GM08714 (cell line): ENCODE data around the gene MFSD6.
"Not testable (repeated sequence)": the region's sequence is repeated elsewhere in the genome, so short reads cannot be mapped to it uniquely, and the experiment has no call there.

Experiments used
- H3K4me3 ChIP-seq: fragments of 200-500 bp; sonication (Bioruptor generic); 2 replicates; pipeline ENCODE4 v1.5.1; 2014; ENCODE audit warnings: mild to moderate bottlenecking, low read length, inconsistent platforms
- ZNF274 ChIP-seq: IDR thresholded peaks from 2 replicates; pipeline ENCODE4 v1.6.1; 2012; ENCODE audit warnings: mild to moderate bottlenecking, low read depth, low read length

MFSD6 gene

DNA sequence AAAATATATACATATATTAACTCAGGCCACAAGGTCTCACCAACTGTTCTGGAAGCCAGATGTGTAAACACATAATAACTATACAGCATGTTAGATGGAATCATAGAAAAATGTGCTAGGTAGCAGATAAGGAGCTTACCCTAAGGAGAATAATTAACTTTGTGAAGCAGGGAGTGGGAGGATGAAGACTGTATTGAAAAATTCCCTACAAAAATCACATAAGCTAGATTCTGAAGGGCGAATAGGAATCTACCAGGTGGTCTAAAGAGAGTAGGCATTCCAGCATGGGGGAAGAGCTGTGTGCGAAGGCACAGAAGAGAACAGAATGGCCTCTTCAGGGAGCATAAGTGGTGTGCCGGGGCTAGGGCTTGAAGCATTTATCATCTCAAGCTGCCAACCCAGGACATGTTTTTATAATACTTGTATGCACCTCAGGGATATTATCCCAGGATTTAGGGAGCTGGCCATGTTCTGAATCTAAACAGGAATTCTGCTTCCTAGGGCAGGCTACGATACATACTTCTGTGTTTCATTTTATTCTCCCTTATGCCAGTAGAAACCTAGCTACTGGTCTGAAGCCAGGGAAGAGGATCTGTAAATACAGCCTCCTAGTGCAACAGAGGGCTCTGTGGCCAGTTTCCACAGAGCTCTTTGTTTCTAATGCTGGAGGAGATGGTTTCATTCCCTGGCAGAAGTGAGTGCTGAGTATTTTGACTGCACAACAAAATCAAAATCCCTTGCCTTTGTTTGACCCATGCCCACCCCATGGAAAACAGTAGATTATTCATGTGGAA, 69.7 kb downstream of the MFSD6 start:
- H3K4me3 ChIP-seq = no peak overlapping the region
- no peak for TF ChIP-seq ZNF274

DNA sequence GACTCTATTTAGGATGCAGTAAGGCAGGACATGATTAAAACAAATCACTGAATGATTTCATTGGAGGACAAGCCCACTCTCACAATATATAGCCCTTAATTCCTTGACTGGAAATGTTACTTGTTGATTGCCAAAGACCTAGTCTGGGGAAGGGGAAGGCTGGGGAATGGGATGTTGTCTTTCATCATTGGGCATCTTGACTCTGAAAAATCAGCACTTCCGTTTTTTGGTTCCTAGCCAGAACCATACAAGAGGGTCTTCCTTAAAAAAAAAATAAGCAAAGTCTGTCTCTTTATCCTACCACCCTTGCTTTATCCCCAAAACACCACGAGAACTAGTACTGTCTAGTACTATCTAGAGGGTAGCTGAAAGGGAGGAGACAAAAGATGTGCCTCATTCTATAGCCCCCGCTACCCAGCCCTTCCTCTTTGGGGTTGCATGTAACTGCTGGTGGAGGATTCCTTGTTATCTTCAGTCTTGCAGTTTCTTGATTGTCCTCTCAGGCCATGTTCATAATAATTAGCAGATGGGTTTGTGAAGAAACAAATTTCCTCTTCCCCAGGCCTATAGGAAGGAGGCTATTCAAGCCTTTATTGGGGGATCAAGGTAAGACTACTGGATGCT, 70.5 kb downstream of the MFSD6 start:
- TF ChIP-seq ZNF274 = no peak
- H3K4me3 ChIP-seq = no peak overlapping the region

DNA sequence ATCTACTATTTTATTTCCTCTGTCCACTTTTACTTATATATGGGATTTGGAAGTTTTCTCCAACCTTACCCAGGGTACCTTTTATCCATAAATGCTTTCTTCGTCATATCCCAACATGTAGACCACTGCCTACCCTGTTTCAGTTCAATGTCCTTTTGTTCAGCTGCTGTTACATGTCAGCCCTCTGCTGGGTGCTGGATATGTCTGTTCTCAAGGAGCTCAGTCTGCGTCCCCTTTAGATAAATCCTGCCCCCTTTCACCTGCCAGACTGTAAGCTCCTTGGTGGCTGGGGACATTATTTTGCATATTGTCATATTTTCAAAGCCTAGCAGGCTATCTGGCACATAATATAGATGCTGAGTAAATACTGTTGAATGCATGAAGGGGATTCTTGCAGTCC, 73.2 kb downstream of the MFSD6 start:
- TF ChIP-seq ZNF274 = no peak
- H3K4me3 ChIP-seq = no peak overlapping the region

DNA sequence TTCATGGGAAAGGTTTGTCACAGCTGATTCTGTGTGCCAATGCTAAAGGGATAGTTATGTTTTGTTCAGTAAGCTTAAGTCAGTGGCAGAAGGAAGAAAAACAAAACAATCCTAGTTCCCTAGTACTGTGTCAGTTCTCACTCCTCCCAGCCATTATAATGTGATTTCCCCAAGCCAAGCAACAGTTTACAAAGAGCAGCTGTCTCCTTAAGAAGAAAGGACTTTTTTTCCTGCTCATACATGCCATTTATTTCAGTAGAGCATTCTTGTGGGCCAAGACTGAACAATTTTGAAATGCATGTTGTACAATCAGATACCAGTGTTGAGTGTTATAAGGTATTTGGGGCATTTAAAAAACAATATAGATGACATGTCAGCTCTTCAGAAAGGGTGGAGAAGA, 74.3 kb downstream of the MFSD6 start:
- TF ChIP-seq ZNF274 = no peak
- H3K4me3 ChIP-seq = no peak overlapping the region

DNA sequence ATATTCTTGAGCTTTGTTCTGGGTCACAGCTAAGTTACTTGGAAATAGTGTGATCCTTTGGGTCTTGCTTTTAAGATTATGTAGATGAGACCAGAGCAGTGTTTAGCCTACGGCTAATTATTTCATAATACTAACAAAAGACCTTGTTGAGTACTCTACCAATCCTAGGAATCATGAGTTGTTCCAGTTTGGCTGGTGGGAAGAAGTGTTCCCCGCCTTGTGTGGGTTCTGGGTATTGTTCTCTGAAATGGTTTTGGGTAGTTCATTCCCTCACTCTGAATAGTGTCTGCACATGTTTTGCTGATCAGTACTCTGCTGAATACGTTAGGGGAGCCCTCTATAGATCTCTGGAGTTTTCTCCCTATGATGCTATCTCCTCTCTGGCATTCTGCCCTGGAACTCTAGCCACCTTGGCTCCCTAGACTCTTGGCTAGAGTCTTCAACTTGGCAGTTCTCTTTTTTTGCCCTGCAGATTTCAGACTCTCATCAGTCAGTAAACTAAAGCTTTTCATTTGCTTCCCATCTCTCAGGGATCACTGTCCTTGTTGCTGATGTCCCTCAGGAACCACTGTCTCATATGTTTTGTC, 78.0 kb downstream of the MFSD6 start:
- TF ChIP-seq ZNF274 = no peak
- H3K4me3 ChIP-seq = no peak overlapping the region

DNA sequence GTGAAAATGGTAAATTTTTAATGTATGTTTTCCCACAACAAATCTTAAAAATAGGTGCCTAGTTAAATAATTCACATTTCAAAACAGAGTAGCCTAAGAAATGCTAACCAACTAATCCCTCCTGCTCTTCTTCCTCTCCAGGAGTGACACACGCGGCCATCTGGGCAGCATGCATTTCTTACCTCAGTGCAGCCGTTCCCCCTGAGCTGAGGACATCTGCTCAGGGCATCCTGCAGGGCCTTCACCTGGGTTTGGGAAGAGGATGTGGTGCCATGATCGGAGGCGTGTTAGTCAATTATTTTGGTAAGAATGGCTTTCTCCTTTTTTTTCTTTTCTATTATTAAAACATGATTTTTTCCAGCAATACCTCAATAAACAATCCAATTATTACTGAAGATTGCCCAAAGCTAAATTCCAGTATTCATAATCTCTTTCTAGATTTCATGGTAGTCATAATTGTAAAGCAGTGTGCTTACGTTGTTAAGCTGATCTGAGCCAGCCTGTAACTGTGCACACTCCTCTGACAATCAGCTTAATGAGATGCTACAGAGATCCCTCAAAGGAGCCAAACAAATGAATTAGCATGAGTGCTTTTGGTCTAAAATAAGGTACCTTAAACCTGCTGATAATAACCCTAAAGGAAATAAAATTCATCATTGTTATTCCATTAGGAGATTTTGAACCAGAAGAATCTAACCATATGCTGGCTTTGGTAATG, 80.5 kb downstream of the MFSD6 start:
- no peak overlapping the region for H3K4me3 ChIP-seq
- TF ChIP-seq ZNF274 = no peak

DNA sequence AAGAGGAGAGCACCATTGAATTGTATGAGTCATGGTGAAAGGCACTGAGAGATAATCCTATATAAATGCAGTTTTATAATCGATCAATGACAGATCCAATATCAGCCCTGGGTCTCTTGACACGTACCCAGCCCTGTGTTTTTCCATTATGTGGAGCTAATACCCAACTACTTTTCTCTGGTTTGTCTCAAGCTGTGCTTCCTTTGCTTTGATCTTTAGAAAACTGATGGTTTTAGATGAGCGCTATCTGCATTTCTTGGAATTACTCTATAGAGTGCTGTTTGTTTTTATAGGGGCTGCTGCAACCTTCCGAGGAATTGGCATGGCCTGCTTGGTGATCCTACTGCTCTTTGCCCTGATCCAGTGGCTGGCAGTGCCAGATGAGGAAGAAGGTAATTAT, 81.3 kb downstream of the MFSD6 start:
- no peak for TF ChIP-seq ZNF274
- H3K4me3 ChIP-seq = no peak overlapping the region

DNA sequence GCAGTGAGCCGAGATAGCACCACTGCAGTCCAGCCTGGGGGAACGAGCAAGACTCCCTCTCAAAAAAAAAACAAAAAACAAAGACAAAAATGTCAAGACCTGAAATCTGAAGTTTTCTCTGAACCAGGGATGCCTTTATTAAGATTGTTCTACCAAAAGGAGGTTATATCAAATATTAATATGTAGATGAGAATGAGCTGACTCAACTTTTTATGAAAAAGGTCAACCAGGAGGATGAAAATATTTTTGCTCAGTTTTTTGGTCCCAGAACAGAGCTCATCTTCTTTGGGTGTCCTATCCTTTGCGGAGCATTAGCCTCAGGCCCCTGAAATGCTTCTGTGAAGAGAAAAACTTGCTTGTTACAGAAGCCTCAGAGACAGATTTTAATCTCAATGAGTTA, 82.3 kb downstream of the MFSD6 start:
- H3K4me3 ChIP-seq = no peak overlapping the region
- no peak for TF ChIP-seq ZNF274

DNA sequence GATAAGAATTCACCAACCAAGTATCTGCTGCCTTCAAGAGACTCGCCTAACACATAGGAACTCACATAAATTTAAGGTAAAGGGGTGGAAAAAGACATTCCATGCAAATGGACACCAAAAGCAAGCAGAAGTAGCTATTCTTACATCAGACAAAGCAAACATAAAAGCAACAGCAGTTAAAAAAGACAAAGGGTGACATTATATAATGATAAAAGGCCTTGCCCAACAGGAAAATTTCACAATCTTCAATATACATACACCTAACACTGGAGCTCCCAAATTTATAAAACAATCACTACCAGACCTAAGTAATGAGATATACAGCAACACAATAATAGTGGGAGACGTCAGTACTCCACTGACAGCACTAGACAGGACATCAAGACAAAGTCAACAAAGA, 84.9 kb downstream of the MFSD6 start:
- no peak overlapping the region for H3K4me3 ChIP-seq
- TF ChIP-seq ZNF274 = no peak

DNA sequence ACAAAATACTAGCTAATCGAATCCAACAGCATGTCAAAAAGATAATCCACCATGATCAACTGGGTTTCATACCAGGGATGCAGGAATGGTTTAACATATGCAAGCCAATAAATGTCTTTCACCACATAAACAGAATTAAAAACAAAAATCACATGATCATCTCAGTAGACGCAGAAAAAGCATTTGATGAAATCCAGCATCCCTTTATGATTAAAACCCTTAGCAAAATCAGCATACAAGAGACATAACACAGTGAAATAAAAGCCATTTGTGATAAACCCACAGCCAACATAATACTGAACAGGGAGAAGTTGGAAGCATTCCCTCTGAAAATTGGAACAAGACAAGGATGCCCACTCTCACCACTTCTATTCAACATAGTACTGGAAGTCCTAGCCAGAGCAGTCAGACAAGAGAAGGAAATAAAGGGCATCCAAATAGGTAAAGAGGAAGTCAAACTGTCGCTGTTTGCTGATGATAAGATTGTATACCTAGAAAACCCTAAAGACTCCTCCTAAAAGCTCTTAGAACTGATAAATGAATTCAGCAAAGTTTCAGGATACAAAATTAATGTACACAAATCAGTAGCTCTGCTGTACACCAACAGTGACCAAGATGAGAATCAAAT, 86.6 kb downstream of the MFSD6 start:
- not testable (repeated sequence) for H3K4me3 ChIP-seq

DNA sequence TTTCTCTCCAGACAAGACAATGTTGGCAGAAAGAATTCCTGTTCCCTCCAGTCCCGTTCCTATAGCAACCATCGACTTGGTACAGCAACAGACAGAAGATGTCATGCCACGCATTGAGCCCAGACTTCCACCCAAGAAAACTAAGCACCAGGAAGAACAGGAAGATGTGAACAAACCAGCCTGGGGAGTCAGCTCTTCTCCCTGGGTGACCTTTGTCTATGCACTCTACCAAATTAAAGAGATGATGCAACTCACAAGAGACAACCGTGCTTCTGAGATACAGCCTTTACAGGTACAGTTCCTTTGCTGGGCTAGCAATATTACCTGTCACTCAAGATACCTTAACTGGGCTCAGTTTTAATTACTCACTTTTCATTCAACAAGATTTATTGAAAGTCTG, 89.3 kb downstream of the MFSD6 start:
- TF ChIP-seq ZNF274 = no peak
- H3K4me3 ChIP-seq = no peak overlapping the region

DNA sequence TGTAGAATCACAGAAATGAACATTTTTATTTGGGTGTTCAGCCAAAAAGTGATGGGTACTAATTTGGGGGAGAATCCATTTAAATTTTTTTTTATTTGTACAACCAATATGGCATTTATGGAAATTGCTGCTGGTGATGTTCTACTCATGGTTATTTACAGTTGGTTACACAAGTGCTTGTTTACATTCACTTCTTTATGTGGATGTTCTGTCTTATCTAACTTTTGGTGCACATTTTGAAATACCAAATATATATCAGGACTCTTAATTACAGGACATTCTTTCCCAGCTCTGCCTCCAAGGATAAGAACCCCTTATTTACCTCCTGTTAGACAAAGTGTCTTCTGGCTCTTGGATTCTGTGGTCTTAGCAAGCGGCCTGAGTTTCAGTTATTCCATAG, 91.1 kb downstream of the MFSD6 start:
- TF ChIP-seq ZNF274 = no peak
- no peak overlapping the region for H3K4me3 ChIP-seq

DNA sequence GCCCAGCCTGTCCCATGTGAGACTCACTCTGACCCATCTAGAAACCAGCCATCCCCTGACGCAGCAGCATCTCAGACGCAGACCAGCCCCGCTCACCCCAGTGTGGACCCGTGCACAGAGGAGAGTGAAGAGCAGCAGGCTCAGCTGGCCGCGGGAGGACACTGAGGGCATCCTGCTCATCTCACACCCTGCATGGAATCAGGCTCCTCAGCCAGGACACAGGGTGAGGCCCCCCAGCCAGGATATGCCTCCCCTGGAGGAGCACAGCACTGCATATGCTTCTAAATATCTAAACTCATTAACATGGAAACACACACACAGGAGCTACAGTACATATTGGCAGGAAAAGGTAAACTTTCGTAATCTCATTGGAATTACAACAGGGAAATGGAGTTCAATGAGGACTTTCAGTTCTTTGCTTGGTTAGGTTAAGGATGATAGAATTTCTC, 91.9 kb downstream of the MFSD6 start:
- no peak for TF ChIP-seq ZNF274
- no peak overlapping the region for H3K4me3 ChIP-seq

DNA sequence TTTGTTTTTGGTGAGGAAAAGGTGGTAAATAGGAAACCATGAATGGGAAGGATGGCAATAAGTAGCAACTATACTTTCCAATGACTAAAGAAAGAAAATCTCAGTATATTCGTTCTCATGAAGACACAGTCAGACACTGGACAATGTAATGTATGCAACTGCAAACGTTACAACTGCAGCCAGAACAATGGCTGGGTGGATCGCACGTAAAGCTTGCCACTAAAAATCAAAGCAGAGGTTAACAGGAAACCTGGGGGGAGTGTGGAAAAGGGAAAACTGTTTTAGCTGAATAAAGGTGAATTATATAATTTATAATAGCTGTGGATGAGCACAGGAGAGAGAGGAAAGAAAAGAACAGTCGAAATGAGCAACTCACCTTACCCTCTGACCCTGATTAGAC, 93.1 kb downstream of the MFSD6 start:
- no peak for TF ChIP-seq ZNF274
- H3K4me3 ChIP-seq = no peak overlapping the region
